GM21526 (cell line): Measurements from ENCODE around the gene PROS1.
"Not testable (repeated sequence)": the region's sequence is repeated elsewhere in the genome, so short reads cannot be mapped to it uniquely, and the experiment has no call there.

Experiments used
- ATAC-seq: cut with Tn5 transposase; IDR thresholded peaks from one replicate; pipeline ENCODE4 v1.9.1; 2021; ENCODE audit warnings: moderate library complexity; ENCODE audit not compliant: unreplicated experiment, low FRiP score

Gene PROS1

GRCh38 chr3:93906245-93906644, 67.5 kb downstream of the PROS1 start:
- no peak for ATAC-seq

GRCh38 chr3:93904568-93904967, 69.1 kb downstream of the PROS1 start:
- ATAC-seq: no peak

GRCh38 chr3:93878250-93879017, 95.3 kb downstream of the PROS1 start:
- not testable (repeated sequence) for ATAC-seq

- ATAC-seq: not testable (repeated sequence)
Measured at GRCh38 chr3:93877427-93877826, 96.3 kb downstream of the PROS1 start.

GRCh38 chr3:93873412-93873811, 100.3 kb downstream of the PROS1 start:
- not testable (repeated sequence) for ATAC-seq

GRCh38 chr3:93867425-93867824, 106.3 kb downstream of the PROS1 start:
- ATAC-seq: no peak

- no peak for ATAC-seq
Measured at GRCh38 chr3:93861017-93861416, 112.7 kb downstream of the PROS1 start.

- no peak for ATAC-seq
Measured at GRCh38 chr3:93855401-93855800, 118.3 kb downstream of the PROS1 start.

GRCh38 chr3:93852228-93852627, 121.5 kb downstream of the PROS1 start:
- not testable (repeated sequence) for ATAC-seq

GRCh38 chr3:93843981-93844380, 129.7 kb downstream of the PROS1 start:
- ATAC-seq: no peak

- ATAC-seq: not testable (repeated sequence)
Measured at GRCh38 chr3:93839193-93839592, 134.5 kb downstream of the PROS1 start.
